Bronchial epithelial cell (primary cell): ENCODE results near the gene FUS. TPM values are rescaled to one million over a fixed set of nuclear protein-coding genes. Genes with fewer than 3 reads are reported as not detected.

ENCODE experiments used
- DNase-seq: peaks from one replicate; pipeline ENCODE4 v3.0.0-alpha.2; 2010; ENCODE audit warnings: low read depth
- FAIRE-seq: peaks from 2 replicates; lab custom pipeline; 2011; peaks lifted over from hg19 to GRCh38; lab: Jason Lieb, UNC
- H3K27me3 ChIP-seq: 2 replicates; pipeline ENCODE4 v1.5.1; 2011; ENCODE audit warnings: low read length; ENCODE audit not compliant: control insufficient read depth, insufficient read depth
- H3K36me3 ChIP-seq: 2 replicates; pipeline ENCODE4 v1.5.1; 2011; ENCODE audit warnings: low read length; ENCODE audit not compliant: control insufficient read depth, insufficient read depth
- H3K4me3 ChIP-seq: 2 replicates; pipeline ENCODE4 v1.5.1; 2011; ENCODE audit warnings: mild to moderate bottlenecking, low read depth, low read length, control low read depth
- total RNA-seq: library from RNA; depleted of rRNA; stranded (reverse); fragments of >200 nt; gene quantifications from 2 replicates; pipeline ENCODE4 v1.2.1, GENCODE V29; 2014
- TF ChIP-seq, protein P1 (sequence below): IDR thresholded peaks from 2 replicates; pipeline ENCODE4 v1.5.1; 2011; ENCODE audit warnings: mild to moderate bottlenecking, moderate library complexity, low read length, control low read depth, inconsistent platforms; ENCODE audit not compliant: insufficient read depth, severe bottlenecking

Gene FUS
- total RNA-seq, 1 donor from 2014 or later, result 25.0 TPM

- FAIRE-seq, result no peak
- no peak overlapping the region for H3K4me3 ChIP-seq
Observed at GRCh38 chr16:31183432-31184428, 3.8 kb downstream of the FUS start.

GRCh38 chr16:31184888-31185287 lies 4.9 kb downstream of the FUS start:
- no peak overlapping the region for H3K4me3 ChIP-seq
- DNase-seq, result no peak
- TF ChIP-seq, protein P1, sequence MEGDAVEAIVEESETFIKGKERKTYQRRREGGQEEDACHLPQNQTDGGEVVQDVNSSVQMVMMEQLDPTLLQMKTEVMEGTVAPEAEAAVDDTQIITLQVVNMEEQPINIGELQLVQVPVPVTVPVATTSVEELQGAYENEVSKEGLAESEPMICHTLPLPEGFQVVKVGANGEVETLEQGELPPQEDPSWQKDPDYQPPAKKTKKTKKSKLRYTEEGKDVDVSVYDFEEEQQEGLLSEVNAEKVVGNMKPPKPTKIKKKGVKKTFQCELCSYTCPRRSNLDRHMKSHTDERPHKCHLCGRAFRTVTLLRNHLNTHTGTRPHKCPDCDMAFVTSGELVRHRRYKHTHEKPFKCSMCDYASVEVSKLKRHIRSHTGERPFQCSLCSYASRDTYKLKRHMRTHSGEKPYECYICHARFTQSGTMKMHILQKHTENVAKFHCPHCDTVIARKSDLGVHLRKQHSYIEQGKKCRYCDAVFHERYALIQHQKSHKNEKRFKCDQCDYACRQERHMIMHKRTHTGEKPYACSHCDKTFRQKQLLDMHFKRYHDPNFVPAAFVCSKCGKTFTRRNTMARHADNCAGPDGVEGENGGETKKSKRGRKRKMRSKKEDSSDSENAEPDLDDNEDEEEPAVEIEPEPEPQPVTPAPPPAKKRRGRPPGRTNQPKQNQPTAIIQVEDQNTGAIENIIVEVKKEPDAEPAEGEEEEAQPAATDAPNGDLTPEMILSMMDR, result no peak
- no peaks in the 10 kb centered on the region for H3K27me3 ChIP-seq
- H3K36me3 ChIP-seq, result peaks cover 52% of the 10 kb centered on the region
- FAIRE-seq, result no peak

More at GRCh38 chr16:31183432-31184428, 3.8 kb downstream of the FUS start:
- Histone ChIP-seq H3K27me3 (no peaks in the 10 kb centered on the region), H3K36me3 (peaks cover 44% of the 10 kb centered on the region)
- TF ChIP-seq, protein P1, result no peak
- no peak for DNase-seq

DNA sequence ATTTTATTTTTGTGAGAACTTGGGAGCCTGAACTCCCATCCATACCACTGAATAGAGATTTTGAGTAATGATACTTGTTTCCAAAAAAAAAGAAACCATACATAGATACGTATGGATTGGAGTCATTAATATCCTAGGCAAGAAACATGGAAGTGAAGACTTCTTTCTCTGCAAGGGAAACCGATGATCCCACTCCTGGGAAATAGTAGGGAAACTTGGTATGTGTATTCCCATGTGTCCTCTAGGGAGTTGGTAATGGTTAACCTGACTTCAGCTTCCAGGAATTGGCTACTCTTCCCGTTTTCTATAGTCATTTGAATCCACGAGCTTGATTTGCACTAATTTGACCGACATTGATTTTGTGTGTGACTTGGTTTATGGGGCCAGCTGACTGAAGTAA lies 5.4 kb downstream of the FUS start:
- no peak overlapping the region for H3K4me3 ChIP-seq
- FAIRE-seq, result no peak
- TF ChIP-seq, protein P1, result no peak
- peaks cover 56% of the 10 kb centered on the region for H3K36me3 ChIP-seq
- H3K27me3 ChIP-seq, result no peaks in the 10 kb centered on the region
- DNase-seq, result no peak

DNA sequence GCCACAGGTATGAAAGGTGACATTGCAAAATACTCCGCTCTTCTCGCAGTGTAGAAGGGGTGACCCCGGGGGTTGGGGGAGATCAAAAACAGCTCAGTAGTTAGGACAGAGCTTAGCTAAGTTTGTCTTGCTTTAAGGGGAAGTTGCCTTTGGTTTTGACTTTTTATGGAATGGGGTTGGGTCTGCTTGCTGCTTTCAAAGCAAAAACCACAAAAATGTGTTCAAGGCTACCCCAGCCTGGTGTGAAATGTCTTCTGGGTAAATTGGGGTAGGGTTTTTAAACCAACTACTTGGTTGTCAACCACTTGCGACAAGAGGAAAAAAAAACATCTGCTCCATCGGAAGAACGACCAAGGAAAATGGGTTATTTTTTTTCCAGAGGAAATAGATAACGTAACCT lies 6.2 kb downstream of the FUS start:
- DNase-seq (no peak), FAIRE-seq (no peak)
- Histone ChIP-seq H3K36me3 (peaks cover 63% of the 10 kb centered on the region), H3K4me3 (no peak overlapping the region), H3K27me3 (no peaks in the 10 kb centered on the region)
- TF ChIP-seq, protein P1, result no peak

- Histone ChIP-seq H3K4me3 (no peak overlapping the region), H3K36me3 (peaks cover 68% of the 10 kb centered on the region), H3K27me3 (no peaks in the 10 kb centered on the region)
- DNase-seq, result no peak
- no peak for FAIRE-seq
- TF ChIP-seq, protein P1, result no peak
Observed at GRCh38 chr16:31186930-31187807, 7.2 kb downstream of the FUS start.
